NCI-H128 (cell line): ENCODE results near the gene PTCD2.
"Not testable (repeated sequence)": the region's sequence is repeated elsewhere in the genome, so short reads cannot be mapped to it uniquely, and the experiment has no call there.

Experiments
- DNase-seq: peaks from one replicate; lab custom pipeline; 2025; ENCODE audit not compliant: unreplicated experiment; lab: John Stamatoyannopoulos, UW

Gene PTCD2

DNA sequence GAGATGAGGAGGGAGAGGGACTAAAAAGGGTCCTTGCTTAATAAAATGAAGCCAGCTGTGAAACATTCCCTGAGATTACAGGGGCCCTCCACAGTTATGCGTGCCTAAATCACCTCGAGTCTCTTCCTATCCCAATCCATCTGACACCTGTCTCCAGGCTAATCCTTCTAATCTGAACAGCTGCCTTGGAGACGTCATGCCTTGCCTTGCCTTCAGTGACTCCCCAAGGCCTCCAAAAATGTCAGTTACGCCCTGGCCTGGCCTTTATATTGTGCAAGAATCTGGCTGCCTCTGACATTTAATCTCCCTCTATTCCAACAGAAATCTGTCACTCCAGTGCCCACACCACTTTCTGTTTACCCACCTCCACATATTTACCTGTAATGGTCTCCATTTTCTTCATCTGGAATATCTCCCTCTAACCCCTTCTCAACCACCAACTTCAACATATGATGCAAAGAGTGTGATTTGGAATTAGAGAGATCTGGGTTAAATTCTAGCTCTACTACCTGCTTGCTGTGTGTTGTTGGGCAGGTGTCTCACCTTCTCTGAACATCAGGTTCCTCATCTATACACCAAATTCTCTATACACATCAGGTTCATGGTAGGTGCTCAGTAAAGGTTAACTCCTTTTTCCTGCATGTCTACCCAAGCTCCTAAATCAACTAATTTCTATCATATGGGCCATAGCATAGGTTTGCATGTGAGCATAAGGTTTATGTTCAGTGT, 57.9 kb downstream of the PTCD2 start:
- DNase-seq, result no peak

DNA sequence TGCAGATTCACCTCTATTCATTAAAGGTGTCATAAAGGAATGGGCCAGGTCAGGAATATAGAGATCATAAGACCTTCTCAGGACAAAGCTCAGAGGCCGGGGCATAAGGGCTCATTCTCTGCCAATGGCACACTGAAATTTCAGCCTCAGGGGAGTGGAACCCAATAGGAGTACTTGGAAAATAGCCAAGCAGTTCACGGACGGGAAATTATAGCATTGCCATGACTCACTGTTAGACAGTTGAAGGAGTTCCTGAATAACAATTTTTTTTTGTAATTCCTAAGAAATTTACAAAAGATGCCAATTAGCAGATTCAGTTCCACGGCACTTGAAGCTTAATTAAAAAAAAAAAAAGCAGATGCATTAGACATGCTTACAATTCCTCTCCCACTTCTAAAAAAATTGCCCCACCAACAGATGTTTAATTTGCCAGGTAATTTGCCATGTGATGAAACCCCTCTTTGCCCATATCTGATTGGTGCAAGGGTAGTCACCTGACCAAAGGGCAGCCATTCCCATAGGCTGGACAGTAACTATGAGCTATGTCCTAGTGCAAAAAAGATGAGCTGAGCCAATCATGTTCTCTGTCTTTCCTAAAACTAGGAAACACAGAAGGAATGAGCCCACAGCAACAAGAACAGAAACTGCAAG, 58.6 kb downstream of the PTCD2 start:
- DNase-seq, result no peak

DNA sequence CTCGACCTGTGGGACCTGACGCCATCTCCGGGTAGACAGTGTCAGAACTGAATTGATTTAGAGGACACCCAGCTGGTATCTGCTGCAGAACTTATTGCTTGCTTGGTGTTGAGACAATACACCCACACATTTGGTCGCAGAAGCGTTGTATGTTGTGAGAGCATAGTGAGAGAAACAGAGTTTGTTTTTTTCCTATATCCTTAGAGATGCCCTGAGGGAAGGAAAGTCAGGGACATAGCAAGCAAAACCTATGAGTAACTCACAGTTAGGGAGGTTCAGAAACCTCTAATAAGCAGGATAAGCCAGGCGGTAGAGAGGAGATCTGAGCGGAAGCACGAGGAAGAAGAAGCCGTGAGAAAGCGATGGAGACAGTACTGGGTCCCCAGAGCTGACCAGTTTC, 59.8 kb downstream of the PTCD2 start:
- no peak for DNase-seq

- DNase-seq, result no peak
These were observed 60.5 kb downstream of the PTCD2 start for GRCh38 chr5:72380492-72381274.

DNA sequence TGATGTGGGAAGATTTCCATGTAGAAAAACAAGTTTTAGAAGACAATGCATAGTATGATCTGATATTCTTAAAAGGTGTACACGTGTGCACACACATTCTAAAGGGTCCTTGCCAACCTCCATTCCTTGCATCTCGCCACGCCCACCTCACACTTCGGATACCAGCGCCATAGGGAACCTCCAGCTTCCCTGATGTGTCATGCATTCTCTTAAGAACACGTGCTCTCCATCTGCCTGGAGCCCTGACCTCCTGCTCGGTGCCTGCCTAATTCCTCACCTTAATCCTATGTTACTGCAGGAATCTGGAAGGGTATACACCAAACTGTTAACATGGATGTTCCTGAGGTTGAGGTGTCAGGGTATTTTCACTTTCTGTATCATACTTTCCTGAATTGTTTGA, 63.1 kb downstream of the PTCD2 start:
- no peak for DNase-seq

GRCh38 chr5:72383726-72384125, 63.6 kb downstream of the PTCD2 start:
- DNase-seq, result no peak

GRCh38 chr5:72386639-72387038, 66.5 kb downstream of the PTCD2 start:
- no peak for DNase-seq

- no peak for DNase-seq
These were observed 67.8 kb downstream of the PTCD2 start for GRCh38 chr5:72387985-72388384.

- no peak for DNase-seq
These were observed 68.5 kb downstream of the PTCD2 start for GRCh38 chr5:72388646-72389045.

GRCh38 chr5:72390836-72391235, 70.7 kb downstream of the PTCD2 start:
- no peak for DNase-seq

- DNase-seq, result no peak
These were observed 72.2 kb downstream of the PTCD2 start for GRCh38 chr5:72392326-72392733.

DNA sequence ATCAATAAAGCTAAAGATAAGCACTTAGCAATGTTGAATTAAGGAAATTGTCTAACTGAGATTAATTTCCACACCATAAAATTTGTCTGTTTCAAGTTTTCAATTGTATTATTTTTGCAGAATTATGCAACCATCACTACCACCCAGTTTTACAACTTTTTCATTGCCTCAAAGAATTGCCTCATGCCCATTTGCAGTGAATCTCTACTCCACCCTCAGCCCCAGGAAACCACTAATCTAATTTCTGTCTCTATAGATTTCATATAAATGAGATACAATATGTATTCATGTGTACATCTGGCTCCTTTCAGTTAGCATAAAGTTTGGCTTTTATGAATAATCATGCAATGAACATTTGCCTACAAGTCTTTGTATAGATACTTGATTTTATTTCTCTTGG, 72.9 kb downstream of the PTCD2 start:
- no peak for DNase-seq

GRCh38 chr5:72394688-72395087, 74.5 kb downstream of the PTCD2 start:
- no peak for DNase-seq

DNA sequence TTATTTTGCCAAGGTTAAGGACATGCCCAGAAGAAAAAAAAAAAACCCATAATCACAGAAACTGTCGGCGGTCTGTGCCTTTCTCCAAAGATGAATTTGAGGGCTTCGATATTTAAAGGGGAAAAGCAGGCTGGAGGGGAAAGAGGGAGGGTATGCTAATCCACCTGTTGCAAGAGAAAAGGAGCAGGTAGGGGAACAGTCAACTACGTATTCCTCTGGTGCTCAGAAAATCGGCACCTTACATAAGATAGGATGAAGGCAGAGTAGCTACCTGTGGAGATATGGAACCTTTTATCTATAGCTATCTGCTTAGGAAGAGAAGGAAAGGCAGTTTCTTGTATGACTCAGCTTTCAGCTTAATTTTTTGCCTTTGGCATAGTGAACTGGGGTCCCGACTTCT, 77.7 kb downstream of the PTCD2 start:
- no peak for DNase-seq

GRCh38 chr5:72400950-72401349, 80.8 kb downstream of the PTCD2 start:
- DNase-seq, result no peak

- DNase-seq, result no peak
These were observed 82.3 kb downstream of the PTCD2 start for GRCh38 chr5:72402381-72402890.

- no peak for DNase-seq
These were observed 82.9 kb downstream of the PTCD2 start for GRCh38 chr5:72402959-72403628.

- not testable (repeated sequence) for DNase-seq
These were observed 84.6 kb downstream of the PTCD2 start for GRCh38 chr5:72404771-72405170.

GRCh38 chr5:72407078-72407477, 86.9 kb downstream of the PTCD2 start:
- no peak for DNase-seq

DNA sequence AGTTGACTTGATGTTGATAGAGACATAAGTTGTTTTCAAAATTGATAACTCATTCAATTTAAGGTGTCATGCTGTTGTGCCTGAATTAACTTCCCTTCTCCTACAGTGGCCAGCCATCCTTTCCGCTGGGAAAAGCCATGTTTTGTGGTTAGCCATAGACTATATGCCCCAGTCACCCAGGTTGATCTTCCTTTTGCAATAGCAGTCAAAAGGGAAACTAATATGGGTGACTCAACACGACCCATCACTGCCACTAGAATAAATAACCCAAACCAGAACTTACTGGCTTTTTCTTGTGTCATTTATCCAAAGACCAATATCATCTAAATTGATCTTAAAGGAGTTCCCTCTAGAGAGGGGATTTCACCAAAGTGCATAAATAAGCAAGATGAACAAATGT, 87.4 kb downstream of the PTCD2 start:
- no peak for DNase-seq

GRCh38 chr5:72408127-72408526, 88.0 kb downstream of the PTCD2 start:
- DNase-seq, result no peak
